Gastroesophageal sphincter (tissue), 4 donors: ENCODE measurements around the gene SCUBE3. TPM values are rescaled to one million over a fixed set of nuclear protein-coding genes. Genes with fewer than 3 reads are reported as not detected.

ENCODE experiments used
- ATAC-seq: fragments of 150-250 bp; one replicate; pipeline ENCODE4 v1.9.1; 2016; ENCODE audit warnings: mild to moderate bottlenecking, moderate library complexity
- H3K27ac ChIP-seq, 4 donors: fragments of 200-600 bp; sonication (generic) in 3 of 4; 1 replicate in 3 of 4; 2 replicates in 1 of 4; pipeline ENCODE4 v1.5.1; 2016 to 2019
- H3K27me3 ChIP-seq: fragments of 200-600 bp; sonication (generic); one replicate; pipeline ENCODE4 v1.5.1; 2019
- H3K36me3 ChIP-seq, 2 donors: fragments of 200-600 bp; sonication (generic); one replicate each; pipeline ENCODE4 v1.5.1; 2019; ENCODE audit warnings: control low read depth in 1 of 2
- H3K4me1 ChIP-seq, 3 donors: fragments of 200-600 bp; sonication (generic); 1 replicate in 2 of 3; 2 replicates in 1 of 3; pipeline ENCODE4 v1.5.1; 2016 to 2019; ENCODE audit warnings: control low read depth in 2 of 3
- H3K4me3 ChIP-seq, 2 donors: fragments of 200-600 bp; sonication (generic); one replicate each; pipeline ENCODE4 v1.5.1; 2019; ENCODE audit warnings: mild to moderate bottlenecking in 1 of 2, moderate library complexity in 1 of 2
- H3K9me3 ChIP-seq, 3 donors: fragments of 200-600 bp; sonication (generic); one replicate each; pipeline ENCODE4 v1.5.1; 2017 to 2019; ENCODE audit warnings: control low read depth in 2 of 3
- CTCF ChIP-seq, 4 experiments: fragments of 200-600 bp in 2 of 4; fragments of 450-650 bp in 2 of 4; sonication (generic) in 1 of 4; IDR thresholded peaks; one replicate each; pipeline ENCODE4 v1.5.1; 2017 to 2019; ENCODE audit warnings: antibody characterized with exemption in 4 of 4, mild to moderate bottlenecking in 2 of 4, moderate library complexity in 2 of 4
- EP300 ChIP-seq: sonication (generic); formaldehyde crosslinking; IDR thresholded peaks from one replicate; pipeline ENCODE4 v1.6.1; 2017; ENCODE audit warnings: antibody characterized with exemption, mild to moderate bottlenecking
- POLR2A ChIP-seq, 2 donors: fragments of 450-650 bp; IDR thresholded peaks; one replicate each; pipeline ENCODE4 v1.6.1; 2017; ENCODE audit warnings: antibody characterized with exemption in 2 of 2, mild to moderate bottlenecking in 2 of 2, moderate library complexity in 1 of 2
- POLR2AphosphoS5 ChIP-seq: sonication (generic); formaldehyde crosslinking; IDR thresholded peaks from one replicate; pipeline ENCODE4 v1.6.1; 2017; ENCODE audit warnings: antibody characterized with exemption
- WGBS, 2 donors: methylation state at CpG; one replicate each; pipeline ENCODE4 v1.1.5; 2018; ENCODE audit warnings: low coverage in 1 of 2; 5-methylcytosine and 5-hydroxymethylcytosine counted together
- total RNA-seq, 4 donors: library from RNA; depleted of rRNA; stranded (reverse); fragments of >200 nt; gene quantifications; one replicate each; pipeline ENCODE4 v1.1.0, GENCODE V29; 2016

Gene SCUBE3
- total RNA-seq, 4 donors from 2014 or later: 1.4 to 7.2 (median 3.0) TPM

- Histone ChIP-seq H3K9me3 (no peaks in the 10 kb centered on the region), H3K27ac (no peak overlapping the region), H3K36me3 (no peaks in the 10 kb centered on the region), H3K27me3 (no peaks in the 10 kb centered on the region), H3K4me3 (no peak overlapping the region), H3K4me1 (peaks cover 0 to 13% (median 0%) of the 10 kb centered on the region in 3 donors)
- WGBS, 2 donors: 90 to 94% methylated on average over 1 to 2 of the region's 2 CpGs
- ATAC-seq: no peak
- TF ChIP-seq EP300: no peak
- TF ChIP-seq POLR2A (IDR thresholded peaks at IDR 0.05): no peak
- TF ChIP-seq POLR2AphosphoS5: no peak
- TF ChIP-seq CTCF (IDR thresholded peaks at IDR 0.05): no peak
Measured at GRCh38 chr6:35166116-35166515, 47.6 kb upstream of the SCUBE3 start.

- no peaks in the 10 kb centered on the region for H3K9me3 ChIP-seq
- H3K27ac ChIP-seq: no peak overlapping the region
- H3K4me3 ChIP-seq: no peak overlapping the region
- TF ChIP-seq EP300 (no peak), POLR2A (IDR thresholded peaks at IDR 0.05) (no peak), POLR2AphosphoS5 (no peak), CTCF (IDR thresholded peaks at IDR 0.05) (no peak)
- no peaks in the 10 kb centered on the region for H3K36me3 ChIP-seq
- ATAC-seq: no peak
- WGBS, 2 donors: 85% methylated on average over 4 of the region's 5 CpGs; no CpG with 5 or more reads in 1 of the 2 donors
- H3K27me3 ChIP-seq: no peaks in the 10 kb centered on the region
- H3K4me1 ChIP-seq: peaks cover 0 to 11% (median 0%) of the 10 kb centered on the region in 3 donors
Measured at GRCh38 chr6:35166520-35166919, 47.2 kb upstream of the SCUBE3 start.

- Histone ChIP-seq H3K9me3 (no peaks in the 10 kb centered on the region), H3K4me3 (no peak overlapping the region), H3K36me3 (no peaks in the 10 kb centered on the region), H3K27me3 (no peaks in the 10 kb centered on the region), H3K27ac (no peak overlapping the region), H3K4me1 (peaks cover 0 to 2% (median 0%) of the 10 kb centered on the region in 3 donors)
- ATAC-seq: no peak
- no peak for TF ChIP-seq EP300
- no peak for TF ChIP-seq POLR2AphosphoS5
- no peak for TF ChIP-seq POLR2A (IDR thresholded peaks at IDR 0.05)
- TF ChIP-seq CTCF (IDR thresholded peaks at IDR 0.05): no peak
Measured at GRCh38 chr6:35167505-35167904, 46.3 kb upstream of the SCUBE3 start.

GRCh38 chr6:35168461-35168861, 45.3 kb upstream of the SCUBE3 start:
- no peaks in the 10 kb centered on the region for H3K9me3 ChIP-seq
- no peak overlapping the region for H3K4me3 ChIP-seq
- ATAC-seq: no peak
- no peaks in the 10 kb centered on the region for H3K27me3 ChIP-seq
- no peaks in the 10 kb centered on the region for H3K4me1 ChIP-seq
- H3K27ac ChIP-seq: no peak overlapping the region
- WGBS, 2 donors: 77% methylated on average over 4 of the region's 7 CpGs; no CpG with 5 or more reads in 1 of the 2 donors
- TF ChIP-seq POLR2AphosphoS5 (no peak), EP300 (no peak), CTCF (IDR thresholded peaks at IDR 0.05) (no peak), POLR2A (IDR thresholded peaks at IDR 0.05) (no peak)
- no peaks in the 10 kb centered on the region for H3K36me3 ChIP-seq

GRCh38 chr6:35170166-35170565, 43.6 kb upstream of the SCUBE3 start:
- H3K27ac ChIP-seq: no peak overlapping the region
- H3K36me3 ChIP-seq: no peaks in the 10 kb centered on the region
- WGBS, 2 donors: 38 to 71% methylated on average over 1 of the region's 1 CpG
- ATAC-seq: no peak
- no peaks in the 10 kb centered on the region for H3K9me3 ChIP-seq
- no peak overlapping the region for H3K4me3 ChIP-seq
- H3K27me3 ChIP-seq: no peaks in the 10 kb centered on the region
- no peaks in the 10 kb centered on the region for H3K4me1 ChIP-seq
- TF ChIP-seq POLR2AphosphoS5 (no peak), POLR2A (IDR thresholded peaks at IDR 0.05) (no peak), CTCF (IDR thresholded peaks at IDR 0.05) (no peak), EP300 (no peak)
